Uterus (tissue), 2 donors: ENCODE measurements around the gene POM121L2.

Experiments used
- CTCF ChIP-seq, 4 experiments: fragments of 200-600 bp in 2 of 4; fragments of 450-650 bp in 2 of 4; sonication (generic) in 2 of 4; IDR thresholded peaks; one replicate each; pipeline ENCODE4 v1.5.1; 2016 to 2019; ENCODE audit warnings: antibody characterized with exemption in 4 of 4, mild to moderate bottlenecking in 2 of 4, moderate library complexity in 1 of 4
- POLR2A ChIP-seq, 2 donors: fragments of 450-650 bp; IDR thresholded peaks; one replicate each; pipeline ENCODE4 v1.6.1; 2016; ENCODE audit warnings: antibody characterized with exemption in 2 of 2, mild to moderate bottlenecking in 1 of 2, moderate library complexity in 1 of 2

DNA sequence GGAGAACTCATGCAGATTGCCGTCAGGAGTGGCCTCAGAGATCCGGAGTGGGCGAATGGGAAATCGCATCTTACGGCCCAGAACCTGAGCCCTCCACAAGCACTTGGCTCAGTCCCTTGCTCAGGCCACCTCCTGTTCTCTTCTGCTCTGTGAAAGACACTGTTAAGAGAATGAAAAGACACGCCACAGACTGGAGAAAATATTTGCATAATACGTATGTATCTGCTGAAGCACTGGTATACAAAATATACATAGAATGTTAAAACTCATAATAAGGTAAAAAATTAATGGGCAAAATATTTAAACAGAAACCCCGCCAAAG lies 838 bp upstream of the POM121L2 start:
- no peak for TF ChIP-seq CTCF (IDR thresholded peaks at IDR 0.05)
- TF ChIP-seq POLR2A (IDR thresholded peaks at IDR 0.05): no peak
